Fibroblast of lung (primary cell): ENCODE data around the gene XBP1. TPM values are rescaled to one million over a fixed set of nuclear protein-coding genes. Genes with fewer than 3 reads are reported as not detected.
"Not testable (repeated sequence)": the region's sequence is repeated elsewhere in the genome, so short reads cannot be mapped to it uniquely, and the experiment has no call there.

Experiments used
- DNase-seq, 2 donors: peaks; one replicate each; pipeline versions ENCODE4 v3.0.0 to v3.0.0-alpha.2; 2010; ENCODE audit warnings: low read depth in 2 of 2
- H2AFZ ChIP-seq: 2 replicates; pipeline ENCODE4 v1.5.1; 2012; ENCODE audit warnings: low read length, control low read depth, inconsistent platforms
- H3K27ac ChIP-seq: 2 replicates; pipeline ENCODE4 v1.5.1; 2011; ENCODE audit warnings: low read length, control low read depth; ENCODE audit not compliant: insufficient read depth
- H3K27me3 ChIP-seq: 2 replicates; pipeline ENCODE4 v1.5.1; 2011; ENCODE audit warnings: mild to moderate bottlenecking, low read length; ENCODE audit not compliant: control insufficient read depth, insufficient read depth
- H3K36me3 ChIP-seq: 2 replicates; pipeline ENCODE4 v1.5.1; 2011; ENCODE audit warnings: low read length; ENCODE audit not compliant: control insufficient read depth, insufficient read depth
- H3K4me1 ChIP-seq: 2 replicates; pipeline ENCODE4 v1.5.1; 2011; ENCODE audit warnings: low read length; ENCODE audit not compliant: control insufficient read depth, insufficient read depth; ENCODE audit errors: extremely low read depth
- H3K4me2 ChIP-seq: 2 replicates; pipeline ENCODE4 v1.5.1; 2011; ENCODE audit warnings: low read length, control low read depth; ENCODE audit not compliant: insufficient read depth; ENCODE audit errors: extremely low read depth
- H3K4me3 ChIP-seq, 4 experiments: fragments of 200-600 bp in 1 of 4; sonication (generic) in 1 of 4; replicated peaks in 1 of 4; 2 replicates each; pipeline ENCODE4 v1.5.1; 2011 to 2016; ENCODE audit warnings: low read length in 4 of 4, low read depth in 3 of 4, mild to moderate bottlenecking in 3 of 4, control low read depth in 2 of 4, inconsistent platforms in 1 of 4, mixed read lengths in 1 of 4; ENCODE audit not compliant: insufficient read depth in 1 of 4; ENCODE audit errors: control extremely low read depth in 1 of 4
- H3K79me2 ChIP-seq: 2 replicates; pipeline ENCODE4 v1.5.1; 2012; ENCODE audit warnings: mild to moderate bottlenecking, low read length, inconsistent platforms; ENCODE audit not compliant: control insufficient read depth, insufficient read depth
- H3K9ac ChIP-seq: 2 replicates; pipeline ENCODE4 v1.5.1; 2011; ENCODE audit warnings: mild to moderate bottlenecking, low read length, control low read depth; ENCODE audit not compliant: insufficient read depth
- H3K9me3 ChIP-seq: 2 replicates; pipeline ENCODE4 v1.5.1; 2012; ENCODE audit warnings: low read depth, low read length; ENCODE audit not compliant: control insufficient read depth, insufficient read depth
- H4K20me1 ChIP-seq: 2 replicates; pipeline ENCODE4 v1.5.1; 2011; ENCODE audit warnings: low read length; ENCODE audit not compliant: control insufficient read depth, insufficient read depth; ENCODE audit errors: extremely low read depth
- CTCF ChIP-seq, 2 donors: IDR thresholded peaks in 1 of 2; conservative IDR thresholded peaks in 1 of 2; 1 replicate in 1 of 2; 2 replicates in 1 of 2; pipeline ENCODE4 v1.5.1; 2011 to 2012; ENCODE audit warnings: low read length in 2 of 2, control low read depth in 1 of 2, inconsistent platforms in 1 of 2, low read depth in 1 of 2, mild to moderate bottlenecking in 1 of 2
- EZH2 ChIP-seq: IDR thresholded peaks from 2 replicates; pipeline ENCODE4 v1.5.1; 2012; ENCODE audit warnings: low read length, control low read depth, mild to moderate bottlenecking; ENCODE audit errors: missing control alignments
- polyA plus RNA-seq, 2 donors: library from polyadenylated mRNA; depleted of rRNA in 1 of 2; stranded (reverse) in 1 of 2; unstranded in 1 of 2; fragments of >200 nt; gene quantifications; 2 replicates each; pipeline ENCODE4 v1.2.1, GENCODE V29; 2011 to 2012; ENCODE audit warnings: missing spikeins in 1 of 2
- total RNA-seq: library from RNA; depleted of rRNA; stranded (reverse); fragments of >200 nt; gene quantifications from 2 replicates; pipeline ENCODE4 v1.2.1, GENCODE V29; 2014

XBP1 gene
- total and polyA plus RNA-seq, 2 donors (not counting 1 experiment from before 2014, with no cell fraction given), result 144 to 241 TPM

- Histone ChIP-seq H3K4me3 (no peak overlapping the region), H3K36me3 (no peaks in the 10 kb centered on the region), H3K4me2 (no peak overlapping the region), H3K9ac (no peak overlapping the region), H2AFZ (no peak overlapping the region), H3K27me3 (no peaks in the 10 kb centered on the region), H3K9me3 (no peaks in the 10 kb centered on the region), H4K20me1 (no peaks in the 10 kb centered on the region), H3K4me1 (no peaks in the 10 kb centered on the region), H3K79me2 (no peaks in the 10 kb centered on the region), H3K27ac (no peak overlapping the region)
- TF ChIP-seq EZH2, result no peak
- DNase-seq, result no peak
Observed at GRCh38 chr22:28766628-28767027, 33.7 kb downstream of the XBP1 start.

- not testable (repeated sequence) for H3K27ac ChIP-seq, H2AFZ ChIP-seq, H3K79me2 ChIP-seq, H3K4me2 ChIP-seq, H4K20me1 ChIP-seq, H3K36me3 ChIP-seq, H3K9me3 ChIP-seq, H3K4me3 ChIP-seq, H3K9ac ChIP-seq, H3K4me1 ChIP-seq, DNase-seq, H3K27me3 ChIP-seq
Observed at GRCh38 chr22:28762000-28762399, 38.4 kb downstream of the XBP1 start.

GRCh38 chr22:28761449-28761755 lies 39.0 kb downstream of the XBP1 start:
- H3K4me2 ChIP-seq, result no peak overlapping the region
- H3K4me3 ChIP-seq, result no peak overlapping the region
- no peak for TF ChIP-seq CTCF (conservative IDR thresholded peaks at IDR 0.05 in 1 of 2, IDR thresholded peaks at IDR 0.05 in 1 of 2; ENCODE audit: low read depth in 1 of 2, low read length in 2 of 2)
- no peak for TF ChIP-seq EZH2
- no peaks in the 10 kb centered on the region for H3K36me3 ChIP-seq
- H3K79me2 ChIP-seq, result no peaks in the 10 kb centered on the region
- H3K4me1 ChIP-seq, result no peaks in the 10 kb centered on the region
- H3K9me3 ChIP-seq, result no peaks in the 10 kb centered on the region
- no peak overlapping the region for H3K27ac ChIP-seq
- DNase-seq, result no peak
- H2AFZ ChIP-seq, result no peak overlapping the region
- H3K9ac ChIP-seq, result no peak overlapping the region
- no peaks in the 10 kb centered on the region for H3K27me3 ChIP-seq
- no peaks in the 10 kb centered on the region for H4K20me1 ChIP-seq

GRCh38 chr22:28759861-28760560 lies 40.4 kb downstream of the XBP1 start:
- H2AFZ ChIP-seq, result no peak overlapping the region
- no peak overlapping the region for H3K4me2 ChIP-seq

GRCh38 chr22:28754512-28754911 lies 45.9 kb downstream of the XBP1 start:
- not testable (repeated sequence) for H3K4me2 ChIP-seq, H3K27ac ChIP-seq, H3K9ac ChIP-seq, H3K9me3 ChIP-seq, H3K79me2 ChIP-seq, H3K27me3 ChIP-seq, H3K36me3 ChIP-seq, DNase-seq, H4K20me1 ChIP-seq, H2AFZ ChIP-seq, H3K4me1 ChIP-seq, H3K4me3 ChIP-seq

More at GRCh38 chr22:28759861-28760560, 40.4 kb downstream of the XBP1 start:
- no peak overlapping the region for H3K27ac ChIP-seq
- no peaks in the 10 kb centered on the region for H3K4me1 ChIP-seq
- no peak overlapping the region for H3K9ac ChIP-seq
- no peaks in the 10 kb centered on the region for H3K27me3 ChIP-seq
- TF ChIP-seq EZH2 (no peak), CTCF (conservative IDR thresholded peaks at IDR 0.05 in 1 of 2, IDR thresholded peaks at IDR 0.05 in 1 of 2; ENCODE audit: low read depth in 1 of 2, low read length in 2 of 2) (no peak)
- no peaks in the 10 kb centered on the region for H3K79me2 ChIP-seq
- no peaks in the 10 kb centered on the region for H4K20me1 ChIP-seq
- DNase-seq, result peak in 1 of 2 donors; percentile 9
- H3K4me3 ChIP-seq, result no peak overlapping the region
- no peaks in the 10 kb centered on the region for H3K36me3 ChIP-seq
- H3K9me3 ChIP-seq, result no peaks in the 10 kb centered on the region
